B cell (primary cell): Measurements from ENCODE around the gene KLHL30. TPM values are rescaled to one million over a fixed set of nuclear protein-coding genes. Genes with fewer than 3 reads are reported as not detected.
A peak's percentile ranks its signal among the peaks of the same experiment; 100 is the strongest.

ENCODE experiments used
- ATAC-seq: fragments of 200-7000 bp; cut with Tn5 transposase; one replicate; pipeline ENCODE4 v1.10.0; 2021; ENCODE audit warnings: low read depth, mild to moderate bottlenecking, moderate number of reproducible peaks, moderate library complexity
- CTCF ChIA-PET: fragments of 350-600 bp; sonication (Branson Sonifier 250); formaldehyde crosslinking; loops from one replicate; lab custom pipeline; 2021; ENCODE audit warnings: antibody characterized with exemption, inconsistent platforms; lab: Charles Lee
- POLR2A ChIA-PET: fragments of 350-600 bp; sonication (Branson Sonifier 250); formaldehyde crosslinking; loops from one replicate; lab custom pipeline; 2021; ENCODE audit warnings: antibody characterized with exemption; lab: Charles Lee
- DNase-seq: peaks from one replicate; pipeline ENCODE4 v3.0.0; 2013
- H2AFZ ChIP-seq: 2 replicates; pipeline ENCODE4 v1.6.1; 2012; ENCODE audit warnings: mild to moderate bottlenecking, low read depth, low read length; ENCODE audit not compliant: insufficient read depth, poor library complexity, severe bottlenecking
- H3K27ac ChIP-seq, 2 donors: 1 replicate in 1 of 2; 2 replicates in 1 of 2; pipeline ENCODE4 v1.5.1; 2012 to 2013; ENCODE audit warnings: low read length in 2 of 2, mild to moderate bottlenecking in 2 of 2, moderate library complexity in 1 of 2
- H3K27me3 ChIP-seq, 4 experiments: fragments of 200-600 bp in 1 of 4; sonication (generic) in 1 of 4; replicated peaks in 1 of 4; 1 replicate in 2 of 4; 2 replicates in 2 of 4; pipeline versions ENCODE4 v1.6.1 to v1.7.0; 2013 to 2016; ENCODE audit warnings: low read length in 3 of 4, mild to moderate bottlenecking in 2 of 4, mixed read lengths in 1 of 4, moderate library complexity in 1 of 4; ENCODE audit not compliant: insufficient read depth in 4 of 4, control insufficient read depth in 3 of 4; ENCODE audit errors: control extremely low read depth in 1 of 4
- H3K36me3 ChIP-seq, 2 experiments: replicated peaks in 1 of 2; 1 replicate in 1 of 2; 2 replicates in 1 of 2; pipeline versions ENCODE4 v1.6.1 to v1.7.1; 2013; ENCODE audit warnings: low read length in 1 of 2; ENCODE audit not compliant: insufficient read depth in 2 of 2, control insufficient read depth in 1 of 2; ENCODE audit errors: control extremely low read depth in 1 of 2, extremely low read depth in 1 of 2
- H3K4me1 ChIP-seq, 2 donors: fragments of 200-600 bp in 1 of 2; sonication (generic) in 1 of 2; 1 replicate in 1 of 2; 2 replicates in 1 of 2; pipeline versions ENCODE4 v1.5.1 to v1.6.1; 2013 to 2017; ENCODE audit warnings: low read length in 2 of 2; ENCODE audit not compliant: control insufficient read depth in 2 of 2, insufficient read depth in 2 of 2
- H3K4me2 ChIP-seq: replicated peaks from 2 replicates; pipeline ENCODE3; 2012; ENCODE audit warnings: mild to moderate bottlenecking, low read depth, low read length; ENCODE audit not compliant: poor library complexity, severe bottlenecking
- H3K4me3 ChIP-seq, 5 experiments: fragments of 200-600 bp in 1 of 5; sonication (generic) in 1 of 5; 1 replicate in 3 of 5; 2 replicates in 2 of 5; pipeline versions ENCODE4 v1.5.1 to v1.7.0; 2011 to 2016; ENCODE audit warnings: low read length in 4 of 5, mild to moderate bottlenecking in 4 of 5, low read depth in 2 of 5, control low read depth in 1 of 5, moderate library complexity in 1 of 5; ENCODE audit not compliant: insufficient read depth in 1 of 5; ENCODE audit errors: control extremely low read depth in 1 of 5, extremely low read depth in 1 of 5
- H3K79me2 ChIP-seq: fragments of 200-600 bp; sonication (generic); one replicate; pipeline ENCODE4 v1.6.0; 2016; ENCODE audit warnings: low read length; ENCODE audit not compliant: control insufficient read depth, insufficient read depth
- H3K9ac ChIP-seq: fragments of 200-600 bp; sonication (generic); 2 replicates; pipeline ENCODE4 v1.6.1; 2017; ENCODE audit warnings: mild to moderate bottlenecking, low read length, moderate library complexity
- H3K9me3 ChIP-seq, 3 donors: one replicate each; pipeline versions ENCODE4 v1.6.1 to v1.7.1; 2013; ENCODE audit warnings: low read length in 2 of 3; ENCODE audit not compliant: control insufficient read depth in 2 of 3, insufficient read depth in 1 of 3; ENCODE audit errors: control extremely low read depth in 1 of 3
- H4K20me1 ChIP-seq: 2 replicates; pipeline ENCODE4 v1.6.0; 2012; ENCODE audit warnings: mild to moderate bottlenecking, low read length; ENCODE audit not compliant: insufficient read depth, control insufficient read depth, poor library complexity, severe bottlenecking
- H3K27ac Mint-ChIP-seq: one replicate; pipeline ENCODE4 v1.8.0; 2021; ENCODE audit warnings: mixed read lengths
- H3K27me3 Mint-ChIP-seq: one replicate; pipeline ENCODE4 v1.8.0; 2021; ENCODE audit warnings: mixed read lengths
- H3K4me1 Mint-ChIP-seq: one replicate; pipeline ENCODE4 v1.8.0; 2021; ENCODE audit warnings: mixed read lengths
- H3K4me3 Mint-ChIP-seq: one replicate; pipeline ENCODE4 v1.8.0; 2021; ENCODE audit warnings: mixed read lengths
- H3K9me3 Mint-ChIP-seq: one replicate; pipeline ENCODE4 v1.8.0; 2022; ENCODE audit warnings: mixed read lengths; ENCODE audit not compliant: insufficient read depth
- CTCF ChIP-seq: fragments of 200-600 bp; IDR thresholded peaks from one replicate; pipeline ENCODE4 v1.8.0; 2022; ENCODE audit warnings: antibody characterized with exemption, mild to moderate bottlenecking
- EZH2 ChIP-seq: IDR thresholded peaks from 2 replicates; pipeline ENCODE4 v1.6.1; 2012; ENCODE audit warnings: borderline replicate concordance, low read depth, mild to moderate bottlenecking, moderate library complexity, low read length; ENCODE audit not compliant: insufficient read depth, poor library complexity, severe bottlenecking
- WGBS: methylation state at CpG from one replicate; pipeline ENCODE4 v1.1.5; 2013; ENCODE audit warnings: missing lambda C conversion rate; ENCODE audit not compliant: insufficient coverage; 5-methylcytosine and 5-hydroxymethylcytosine counted together
- intact Hi-C: fragments of 100-400 bp; cut with micrococcal nuclease; formaldehyde crosslinking; loops from one replicate; pipeline ENCODE4 v1.10.0; 2022
- polyA plus RNA-seq: library from polyadenylated mRNA; depleted of rRNA; stranded (reverse); fragments of >200 nt; gene quantifications from 2 replicates; pipeline ENCODE4 v1.2.3, GENCODE V29; 2012
- total RNA-seq, 2 donors: library from RNA; stranded (reverse); fragments of 120-200 nt in 1 of 2; gene quantifications; 1 replicate in 1 of 2; 2 replicates in 1 of 2; pipeline versions ENCODE4 v1.2.3 to v1.2.4, GENCODE V29; 2013 to 2022

The KLHL30 gene
- total and polyA plus RNA-seq, 2 donors (not counting 1 experiment from before 2014, with no cell fraction given), result not detected

GRCh38 chr2:238105506-238106338 is 32.7 kb upstream of the KLHL30 start:
- no peak overlapping the region for H3K4me3 Mint-ChIP-seq
- no peaks in the 10 kb centered on the region for H4K20me1 ChIP-seq
- CTCF ChIA-PET, result interaction anchor here (1.9 kb wide), 1 partner anchor 248 kb away, joined by 8 read pairs; no protein-coding TSS in a partner anchor
- H3K9ac ChIP-seq, result no peak overlapping the region
- H3K79me2 ChIP-seq, result no peaks in the 10 kb centered on the region
- DNase-seq (no peak), ATAC-seq (no peak)
- no peak overlapping the region for H3K27ac Mint-ChIP-seq
- no peaks in the 10 kb centered on the region for H3K27me3 Mint-ChIP-seq
- WGBS, result 92% methylated on average over 25 of the region's 28 CpGs
- peaks cover 35 to 45% of the 10 kb centered on the region in 2 donors for H3K4me1 ChIP-seq
- no peaks in the 10 kb centered on the region for H3K9me3 Mint-ChIP-seq
- H3K36me3 ChIP-seq, result no peaks in the 10 kb centered on the region
- no peak overlapping the region for H3K4me3 ChIP-seq
- H3K27me3 ChIP-seq, result no peaks in the 10 kb centered on the region
- peak overlapping the region; percentile 81 for H3K4me2 ChIP-seq
- TF ChIP-seq EZH2 (no peak), CTCF (no peak)
- no peak overlapping the region for H2AFZ ChIP-seq
- POLR2A ChIA-PET, result no interaction called here
- H3K9me3 ChIP-seq, result peaks cover 0 to 9% (median 0%) of the 10 kb centered on the region in 3 donors
- no peak overlapping the region for H3K27ac ChIP-seq
- peaks cover 29% of the 10 kb centered on the region for H3K4me1 Mint-ChIP-seq
- intact Hi-C loops, result loop anchor here (2.0 kb wide), 1 partner anchor 45 kb away; the partner anchor contains the start of gene SCLY

GRCh38 chr2:238106339-238106697 is 32.1 kb upstream of the KLHL30 start:
- Histone ChIP-seq H3K4me3 (no peak overlapping the region), H3K9ac (no peak overlapping the region), H2AFZ (no peak overlapping the region), H3K4me2 (peak overlapping the region; percentile 81), H3K27ac (no peak overlapping the region), H3K4me1 (peaks cover 35 to 45% of the 10 kb centered on the region in 2 donors), H4K20me1 (no peaks in the 10 kb centered on the region), H3K9me3 (peaks cover 0 to 9% (median 0%) of the 10 kb centered on the region in 3 donors), H3K36me3 (no peaks in the 10 kb centered on the region), H3K27me3 (no peaks in the 10 kb centered on the region), H3K79me2 (no peaks in the 10 kb centered on the region)
- peaks cover 29% of the 10 kb centered on the region for H3K4me1 Mint-ChIP-seq
- no peak overlapping the region for H3K4me3 Mint-ChIP-seq
- no peak for DNase-seq
- ChIA-PET CTCF (interaction anchor here (1.0 to 1.9 kb wide), 2 partner anchors 176 to 248 kb away, joined by 3 to 8 read pairs; no protein-coding TSS in a partner anchor), POLR2A (no interaction called here)
- ATAC-seq, result no peak
- H3K9me3 Mint-ChIP-seq, result no peaks in the 10 kb centered on the region
- no peak for TF ChIP-seq EZH2
- no peak for TF ChIP-seq CTCF
- no peaks in the 10 kb centered on the region for H3K27me3 Mint-ChIP-seq
- 90% methylated on average over 13 of the region's 13 CpGs for WGBS
- peak overlapping the region; percentile 61 for H3K27ac Mint-ChIP-seq
- intact Hi-C loops, result loop anchor here (2.0 kb wide), 1 partner anchor 46 kb away; the partner anchor contains the start of gene SCLY
